H9 (cell line): ENCODE measurements around the gene FOXQ1. TPM values are rescaled to one million over a fixed set of nuclear protein-coding genes. Genes with fewer than 3 reads are reported as not detected.

ENCODE experiments used
- DNase-seq: peaks from one replicate; pipeline ENCODE4 v3.0.0-alpha.2; 2017
- H2AFZ ChIP-seq: one replicate; pipeline ENCODE4 v1.6.1; 2013; ENCODE audit warnings: mild to moderate bottlenecking, low read length, control low read depth, moderate library complexity
- H2AK5ac ChIP-seq: 2 replicates; pipeline ENCODE4 v1.6.1; 2013; ENCODE audit warnings: low read length, control low read depth, mixed read lengths; ENCODE audit not compliant: insufficient read length
- H2BK120ac ChIP-seq: one replicate; pipeline ENCODE4 v1.6.1; 2013; ENCODE audit warnings: low read depth, mild to moderate bottlenecking, low read length, control low read depth, inconsistent platforms; ENCODE audit not compliant: poor library complexity, severe bottlenecking
- H2BK12ac ChIP-seq: 2 replicates; pipeline ENCODE4 v1.6.1; 2013; ENCODE audit warnings: low read length, control low read depth, mixed read lengths, low read depth; ENCODE audit not compliant: insufficient read length
- H2BK15ac ChIP-seq: 2 replicates; pipeline ENCODE4 v1.6.1; 2013; ENCODE audit warnings: low read depth, low read length, control low read depth
- H2BK20ac ChIP-seq: one replicate; pipeline ENCODE4 v1.6.1; 2013; ENCODE audit warnings: low read depth, mild to moderate bottlenecking, low read length, control low read depth, inconsistent platforms; ENCODE audit not compliant: poor library complexity, severe bottlenecking
- H2BK5ac ChIP-seq: 2 replicates; pipeline ENCODE4 v1.6.1; 2013; ENCODE audit warnings: low read length, control low read depth, mixed read lengths; ENCODE audit not compliant: insufficient read length
- H3K14ac ChIP-seq: 2 replicates; pipeline ENCODE4 v1.6.1; 2013; ENCODE audit warnings: low read length, control low read depth; ENCODE audit not compliant: insufficient read depth
- H3K18ac ChIP-seq: 2 replicates; pipeline ENCODE4 v1.6.1; 2013; ENCODE audit warnings: low read depth, mild to moderate bottlenecking, mixed read lengths, low read length, control low read depth; ENCODE audit not compliant: insufficient read length
- H3K23ac ChIP-seq: 2 replicates; pipeline ENCODE4 v1.6.1; 2013; ENCODE audit warnings: low read length, control low read depth, mixed read lengths, low read depth; ENCODE audit not compliant: insufficient read length
- H3K23me2 ChIP-seq: 2 replicates; pipeline ENCODE4 v1.6.1; 2013; ENCODE audit warnings: low read depth, mild to moderate bottlenecking, mixed read lengths, low read length, control low read depth; ENCODE audit not compliant: insufficient read length, poor library complexity, severe bottlenecking
- H3K27ac ChIP-seq: 2 replicates; pipeline ENCODE4 v1.5.1; 2013; ENCODE audit warnings: low read length, control low read depth, mixed read lengths, low read depth; ENCODE audit not compliant: insufficient read length
- H3K27me3 ChIP-seq: 2 replicates; pipeline ENCODE4 v1.6.1; 2013; ENCODE audit warnings: low read length, control low read depth, inconsistent platforms; ENCODE audit not compliant: insufficient read depth
- H3K4ac ChIP-seq: 2 replicates; pipeline ENCODE4 v1.6.1; 2013; ENCODE audit warnings: low read depth, mild to moderate bottlenecking, control low read depth, inconsistent platforms, low read length, moderate library complexity
- H3K4me1 ChIP-seq: 2 replicates; pipeline ENCODE4 v1.6.1; 2013; ENCODE audit warnings: low read length, control low read depth, inconsistent platforms; ENCODE audit not compliant: insufficient read depth
- H3K4me2 ChIP-seq: 2 replicates; pipeline ENCODE4 v1.6.1; 2013; ENCODE audit warnings: low read length, control low read depth, mixed read lengths; ENCODE audit not compliant: insufficient read length, insufficient read depth
- H3K56ac ChIP-seq: 2 replicates; pipeline ENCODE4 v1.6.1; 2013; ENCODE audit warnings: low read depth, mild to moderate bottlenecking, mixed read lengths, low read length, control low read depth; ENCODE audit not compliant: insufficient read length
- H3K79me1 ChIP-seq: 2 replicates; pipeline ENCODE4 v1.6.1; 2013; ENCODE audit warnings: low read depth, mild to moderate bottlenecking, moderate library complexity, low read length, control low read depth, inconsistent platforms; ENCODE audit not compliant: insufficient read depth, poor library complexity, severe bottlenecking
- H3K79me2 ChIP-seq: 2 replicates; pipeline ENCODE4 v1.6.1; 2013; ENCODE audit warnings: low read length, control low read depth, inconsistent platforms; ENCODE audit not compliant: insufficient read depth
- H3K9ac ChIP-seq: 2 replicates; pipeline ENCODE4 v1.6.1; 2013; ENCODE audit warnings: low read length, control low read depth, mixed read lengths; ENCODE audit not compliant: insufficient read length; ENCODE audit errors: extremely low read depth
- H3K9me3 ChIP-seq: one replicate; pipeline ENCODE4 v1.6.1; 2013; ENCODE audit warnings: low read depth, low read length, inconsistent platforms; ENCODE audit not compliant: control insufficient read depth
- H3T11ph ChIP-seq: one replicate; pipeline ENCODE4 v1.6.1; 2013; ENCODE audit warnings: mild to moderate bottlenecking, low read length, control low read depth, inconsistent platforms
- H4K20me1 ChIP-seq: one replicate; pipeline ENCODE4 v1.6.1; 2013; ENCODE audit not compliant: control insufficient read depth, insufficient read length, insufficient read depth
- H4K5ac ChIP-seq: 2 replicates; pipeline ENCODE4 v1.6.1; 2013; ENCODE audit warnings: low read depth, mild to moderate bottlenecking, mixed read lengths, low read length, control low read depth; ENCODE audit not compliant: insufficient read length
- H4K8ac ChIP-seq: replicated peaks from 2 replicates; pipeline ENCODE4 v1.6.1; 2013; ENCODE audit warnings: low read length, control low read depth, mixed read lengths, low read depth; ENCODE audit not compliant: insufficient read length
- H4K91ac ChIP-seq: 2 replicates; pipeline ENCODE4 v1.6.1; 2013; ENCODE audit warnings: low read depth, mild to moderate bottlenecking, moderate library complexity, mixed read lengths, low read length, control low read depth; ENCODE audit not compliant: insufficient read length
- H3K27ac Mint-ChIP-seq, 3 experiments: 2 replicates in 2 of 3; 3 replicates in 1 of 3; pipeline ENCODE4 v1.8.0; 2020 to 2021; ENCODE audit warnings: mixed read lengths in 3 of 3, mild to moderate bottlenecking in 1 of 3, moderate library complexity in 1 of 3
- H3K27me3 Mint-ChIP-seq: 2 replicates; pipeline ENCODE4 v1.8.0; 2021; ENCODE audit warnings: low read depth, mild to moderate bottlenecking, moderate library complexity, mixed read lengths
- H3K36me3 Mint-ChIP-seq, 3 experiments: 2 replicates in 2 of 3; 3 replicates in 1 of 3; pipeline ENCODE4 v1.8.0; 2020 to 2021; ENCODE audit warnings: low read depth in 3 of 3, mixed read lengths in 3 of 3; ENCODE audit not compliant: insufficient read depth in 1 of 3
- H3K4me1 Mint-ChIP-seq, 2 experiments: 2 replicates each; pipeline ENCODE4 v1.8.0; 2020; ENCODE audit warnings: mixed read lengths in 2 of 2
- H3K4me3 Mint-ChIP-seq, 2 experiments: 2 replicates in 1 of 2; 3 replicates in 1 of 2; pipeline ENCODE4 v1.8.0; 2020 to 2021; ENCODE audit warnings: mild to moderate bottlenecking in 2 of 2, mixed read lengths in 2 of 2, moderate library complexity in 1 of 2
- H3K9me3 Mint-ChIP-seq, 2 experiments: 2 replicates in 1 of 2; 3 replicates in 1 of 2; pipeline ENCODE4 v1.8.0; 2020; ENCODE audit warnings: mild to moderate bottlenecking in 2 of 2, mixed read lengths in 2 of 2, moderate library complexity in 1 of 2
- total RNA-seq: library from RNA; stranded (reverse); gene quantifications from 2 replicates; pipeline ENCODE4 v1.2.1, GENCODE V29; 2021
- TF ChIP-seq, protein P1 (sequence below): fragments of 200-600 bp; sonication (generic); conservative IDR thresholded peaks from 3 replicates; pipeline ENCODE4 v1.8.0; 2021; ENCODE audit warnings: antibody characterized with exemption, mild to moderate bottlenecking

FOXQ1 gene
- total RNA-seq, 1 experiment from 2014 or later = 0.15 TPM

- H4K5ac ChIP-seq = no peak overlapping the region
- H3K79me2 ChIP-seq = no peaks in the 10 kb centered on the region
- H2BK120ac ChIP-seq = no peak overlapping the region
- Mint-ChIP-seq H3K36me3 (peaks cover 7 to 22% (median 13%) of the 10 kb centered on the region in 3 experiments), H3K4me3 (no peak overlapping the region), H3K9me3 (peaks cover 21 to 26% of the 10 kb centered on the region in 2 experiments), H3K27me3 (peaks cover 40% of the 10 kb centered on the region), H3K4me1 (peaks cover 2 to 7% of the 10 kb centered on the region in 2 experiments), H3K27ac (no peak overlapping the region)
- H3K4me1 ChIP-seq = no peaks in the 10 kb centered on the region; the same call in 1 of the 2 replicates
- H2BK15ac ChIP-seq = no peak overlapping the region
- no peak overlapping the region for H3K27ac ChIP-seq
- H4K20me1 ChIP-seq = no peaks in the 10 kb centered on the region
- no peak overlapping the region for H2BK20ac ChIP-seq
- DNase-seq = no peak
- no peaks in the 10 kb centered on the region; the same call in 1 of the 2 replicates for H3K27me3 ChIP-seq
- H3K14ac ChIP-seq = no peak overlapping the region
- H3K4me2 ChIP-seq = no peak overlapping the region
- H3K23ac ChIP-seq = no peak overlapping the region
- H3T11ph ChIP-seq = no peak overlapping the region
- no peaks in the 10 kb centered on the region for H3K79me1 ChIP-seq
- TF ChIP-seq, protein P1, sequence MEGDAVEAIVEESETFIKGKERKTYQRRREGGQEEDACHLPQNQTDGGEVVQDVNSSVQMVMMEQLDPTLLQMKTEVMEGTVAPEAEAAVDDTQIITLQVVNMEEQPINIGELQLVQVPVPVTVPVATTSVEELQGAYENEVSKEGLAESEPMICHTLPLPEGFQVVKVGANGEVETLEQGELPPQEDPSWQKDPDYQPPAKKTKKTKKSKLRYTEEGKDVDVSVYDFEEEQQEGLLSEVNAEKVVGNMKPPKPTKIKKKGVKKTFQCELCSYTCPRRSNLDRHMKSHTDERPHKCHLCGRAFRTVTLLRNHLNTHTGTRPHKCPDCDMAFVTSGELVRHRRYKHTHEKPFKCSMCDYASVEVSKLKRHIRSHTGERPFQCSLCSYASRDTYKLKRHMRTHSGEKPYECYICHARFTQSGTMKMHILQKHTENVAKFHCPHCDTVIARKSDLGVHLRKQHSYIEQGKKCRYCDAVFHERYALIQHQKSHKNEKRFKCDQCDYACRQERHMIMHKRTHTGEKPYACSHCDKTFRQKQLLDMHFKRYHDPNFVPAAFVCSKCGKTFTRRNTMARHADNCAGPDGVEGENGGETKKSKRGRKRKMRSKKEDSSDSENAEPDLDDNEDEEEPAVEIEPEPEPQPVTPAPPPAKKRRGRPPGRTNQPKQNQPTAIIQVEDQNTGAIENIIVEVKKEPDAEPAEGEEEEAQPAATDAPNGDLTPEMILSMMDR = no peak
- no peak overlapping the region for H4K91ac ChIP-seq
- H2AFZ ChIP-seq = no peak overlapping the region
- no peaks in the 10 kb centered on the region for H3K23me2 ChIP-seq
- H2BK5ac ChIP-seq = no peak overlapping the region
- H3K56ac ChIP-seq = no peak overlapping the region
- no peak overlapping the region for H2AK5ac ChIP-seq
- H3K18ac ChIP-seq = no peak overlapping the region
- no peak overlapping the region for H3K4ac ChIP-seq
- H4K8ac ChIP-seq = no peak overlapping the region
- no peak overlapping the region for H2BK12ac ChIP-seq
- no peaks in the 10 kb centered on the region for H3K9me3 ChIP-seq
- H3K9ac ChIP-seq = no peak overlapping the region
These were observed 17.8 kb downstream of the FOXQ1 start for GRCh38 chr6:1329708-1330107.
